Neuronal stem cell (in vitro differentiated cells): ENCODE measurements around the gene C22orf15.

ENCODE experiments used
- DNase-seq: peaks from one replicate; pipeline ENCODE4 v3.0.0-alpha.2; 2013; ENCODE audit warnings: low spot score
- H2AFZ ChIP-seq: one replicate; pipeline ENCODE4 v1.6.1; 2013; ENCODE audit warnings: mild to moderate bottlenecking, low read length, inconsistent platforms
- H2AK5ac ChIP-seq: 2 replicates; pipeline ENCODE4 v1.6.1; 2013; ENCODE audit warnings: low read depth, mild to moderate bottlenecking, inconsistent platforms, low read length, moderate library complexity, mixed read lengths
- H2BK120ac ChIP-seq: 2 replicates; pipeline ENCODE4 v1.6.1; 2013; ENCODE audit warnings: low read depth, mild to moderate bottlenecking, inconsistent platforms, low read length, moderate library complexity, mixed read lengths
- H2BK12ac ChIP-seq: one replicate; pipeline ENCODE4 v1.6.1; 2013; ENCODE audit warnings: low read length, inconsistent platforms
- H2BK15ac ChIP-seq: 2 replicates; pipeline ENCODE4 v1.6.1; 2013; ENCODE audit warnings: mild to moderate bottlenecking, low read length, inconsistent platforms, mixed read lengths
- H2BK5ac ChIP-seq: one replicate; pipeline ENCODE4 v1.6.1; 2013; ENCODE audit warnings: inconsistent platforms, mild to moderate bottlenecking, low read length, moderate library complexity
- H3K14ac ChIP-seq: one replicate; pipeline ENCODE4 v1.6.1; 2013; ENCODE audit warnings: low read length, inconsistent platforms
- H3K18ac ChIP-seq: 2 replicates; pipeline ENCODE4 v1.6.1; 2013; ENCODE audit warnings: low read length, inconsistent platforms
- H3K23ac ChIP-seq: 2 replicates; pipeline ENCODE4 v1.6.1; 2013; ENCODE audit warnings: low read depth, mild to moderate bottlenecking, mixed read lengths, low read length, inconsistent platforms; ENCODE audit not compliant: poor library complexity
- H3K27ac ChIP-seq: replicated peaks from 3 replicates; pipeline ENCODE4 v1.5.1; 2013; ENCODE audit warnings: low read length, inconsistent platforms
- H3K27me3 ChIP-seq, 3 experiments: 2 replicates each; pipeline ENCODE4 v1.6.1; 2013; ENCODE audit warnings: low read length in 3 of 3, mild to moderate bottlenecking in 2 of 3, inconsistent platforms in 1 of 3, low read depth in 1 of 3, mixed read lengths in 1 of 3, moderate library complexity in 1 of 3; ENCODE audit not compliant: control insufficient read depth in 3 of 3, insufficient read depth in 3 of 3
- H3K36me3 ChIP-seq, 2 donors: replicated peaks in 1 of 2; 2 replicates each; pipeline ENCODE4 v1.6.1; 2013; ENCODE audit warnings: low read length in 2 of 2; ENCODE audit not compliant: control insufficient read depth in 2 of 2, insufficient read depth in 2 of 2
- H3K4ac ChIP-seq: 2 replicates; pipeline ENCODE4 v1.6.1; 2013; ENCODE audit warnings: inconsistent platforms, mild to moderate bottlenecking, low read length, moderate library complexity
- H3K4me1 ChIP-seq, 2 donors: 1 replicate in 1 of 2; 2 replicates in 1 of 2; pipeline ENCODE4 v1.6.1; 2013; ENCODE audit warnings: low read length in 2 of 2, low read depth in 1 of 2; ENCODE audit not compliant: control insufficient read depth in 2 of 2, insufficient read depth in 1 of 2
- H3K4me2 ChIP-seq: one replicate; pipeline ENCODE4 v1.6.1; 2013; ENCODE audit warnings: mild to moderate bottlenecking, low read length, inconsistent platforms; ENCODE audit not compliant: insufficient read depth, poor library complexity, severe bottlenecking
- H3K4me3 ChIP-seq, 2 donors: 2 replicates each; pipeline ENCODE4 v1.5.1; 2013; ENCODE audit warnings: low read length in 2 of 2, mild to moderate bottlenecking in 2 of 2, inconsistent platforms in 1 of 2, moderate library complexity in 1 of 2
- H3K79me1 ChIP-seq: one replicate; pipeline ENCODE4 v1.6.1; 2013; ENCODE audit warnings: low read depth, mild to moderate bottlenecking, inconsistent platforms, low read length, moderate library complexity
- H3K9ac ChIP-seq: one replicate; pipeline ENCODE4 v1.6.1; 2013; ENCODE audit warnings: mild to moderate bottlenecking, low read depth, low read length, inconsistent platforms; ENCODE audit not compliant: poor library complexity
- H3K9me3 ChIP-seq, 2 donors: replicated peaks in 1 of 2; 2 replicates each; pipeline versions ENCODE3 to v1.6.1; 2013; ENCODE audit warnings: low read length in 2 of 2, mild to moderate bottlenecking in 2 of 2, inconsistent platforms in 1 of 2, low read depth in 1 of 2, mixed read lengths in 1 of 2, moderate library complexity in 1 of 2; ENCODE audit not compliant: control insufficient read depth in 2 of 2, insufficient read depth in 1 of 2
- H4K8ac ChIP-seq: one replicate; pipeline ENCODE4 v1.6.1; 2013; ENCODE audit warnings: low read depth, mild to moderate bottlenecking, inconsistent platforms, low read length, moderate library complexity
- H4K91ac ChIP-seq: one replicate; pipeline ENCODE4 v1.6.1; 2013; ENCODE audit warnings: low read length, low read depth, mild to moderate bottlenecking, inconsistent platforms; ENCODE audit not compliant: poor library complexity
- WGBS, 2 donors: extraction: QIAGEN DNeasy Blood & Tissue Kit; methylation state at CpG; one replicate each; pipeline ENCODE4 v1.1.7; 2013; ENCODE audit warnings: missing lambda C conversion rate in 2 of 2, mixed read lengths in 1 of 2; ENCODE audit not compliant: insufficient read length in 2 of 2, insufficient replicate concordance in 1 of 2; ENCODE audit errors: extremely low coverage in 2 of 2; 5-methylcytosine and 5-hydroxymethylcytosine counted together

The C22orf15 gene

DNA sequence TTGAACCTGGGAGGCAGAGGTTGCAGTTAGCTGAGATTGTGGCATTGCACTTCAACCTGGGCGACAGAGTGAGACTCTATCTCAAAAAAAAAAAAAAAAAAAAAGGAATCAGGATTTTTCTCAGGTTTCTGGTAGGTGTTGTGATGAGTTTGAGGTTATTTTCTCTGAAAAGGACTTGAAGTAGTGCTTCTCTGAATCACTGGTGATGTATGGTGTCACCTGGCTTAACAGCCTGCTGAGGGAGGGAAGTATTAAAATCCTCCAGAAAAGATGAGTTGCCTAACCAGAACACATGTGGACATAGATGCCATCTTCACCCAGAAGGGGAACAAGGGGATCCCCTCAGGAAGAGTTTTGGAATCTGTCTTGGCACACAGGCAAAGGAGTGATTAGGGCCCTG is 44.0 kb downstream of the C22orf15 start:
- Histone ChIP-seq H3K4me1 (no peaks in the 10 kb centered on the region), H3K27ac (no peak overlapping the region), H4K8ac (no peak overlapping the region), H3K9me3 (no peaks in the 10 kb centered on the region), H3K23ac (no peak overlapping the region), H4K91ac (no peak overlapping the region), H3K4me2 (no peak overlapping the region), H2BK120ac (no peak overlapping the region), H2BK12ac (no peak overlapping the region), H3K36me3 (peaks cover 39 to 74% of the 10 kb centered on the region in 2 donors), H3K9ac (no peak overlapping the region), H3K4me3 (no peak overlapping the region), H3K14ac (no peak overlapping the region), H3K4ac (no peak overlapping the region), H2AK5ac (no peak overlapping the region), H2BK5ac (no peak overlapping the region), H3K18ac (no peak overlapping the region), H3K27me3 (no peaks in the 10 kb centered on the region), H3K79me1 (no peaks in the 10 kb centered on the region), H2BK15ac (no peak overlapping the region), H2AFZ (no peak overlapping the region)
- DNase-seq = no peak
- no CpG with 5 or more reads among the region's 1 CpG for WGBS, 2 donors

DNA sequence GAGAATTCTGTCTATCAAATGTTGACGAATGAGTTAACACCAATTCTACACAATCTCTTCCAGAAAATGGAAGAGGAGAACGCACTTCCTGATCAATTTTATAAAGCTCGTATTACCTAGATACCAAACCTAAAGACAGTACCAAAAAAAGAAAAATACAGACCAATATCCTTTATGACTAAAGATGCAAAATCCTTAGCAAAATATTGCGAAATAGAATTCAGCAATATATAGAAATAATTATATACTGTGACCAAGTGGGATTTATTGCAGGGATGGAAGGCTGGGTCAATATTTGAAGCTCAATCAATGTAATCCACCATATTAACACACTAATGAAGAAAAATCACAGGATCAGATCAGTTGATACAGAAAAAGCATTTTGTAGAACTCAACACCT is 49.6 kb downstream of the C22orf15 start:
- no peak overlapping the region for H2AFZ ChIP-seq
- no peaks in the 10 kb centered on the region for H3K9me3 ChIP-seq
- no peak overlapping the region for H4K8ac ChIP-seq
- peaks cover 20 to 73% of the 10 kb centered on the region in 2 donors for H3K36me3 ChIP-seq
- H2AK5ac ChIP-seq = no peak overlapping the region
- H3K27me3 ChIP-seq = no peaks in the 10 kb centered on the region
- H3K4me3 ChIP-seq = no peak overlapping the region
- WGBS, 2 donors = no CpG with 5 or more reads among the region's 4 CpGs
- no peaks in the 10 kb centered on the region for H3K4me1 ChIP-seq
- no peaks in the 10 kb centered on the region for H3K79me1 ChIP-seq
- no peak overlapping the region for H3K27ac ChIP-seq
- no peak overlapping the region for H3K23ac ChIP-seq
- no peak overlapping the region for H3K4ac ChIP-seq
- H2BK12ac ChIP-seq = no peak overlapping the region
- H3K4me2 ChIP-seq = no peak overlapping the region
- no peak overlapping the region for H3K9ac ChIP-seq
- no peak overlapping the region for H2BK120ac ChIP-seq
- DNase-seq = no peak
- H2BK5ac ChIP-seq = no peak overlapping the region
- H2BK15ac ChIP-seq = no peak overlapping the region
- H3K14ac ChIP-seq = no peak overlapping the region
- no peak overlapping the region for H3K18ac ChIP-seq
- H4K91ac ChIP-seq = no peak overlapping the region
